Measurements from ENCODE around the gene COPB2.

DNA sequence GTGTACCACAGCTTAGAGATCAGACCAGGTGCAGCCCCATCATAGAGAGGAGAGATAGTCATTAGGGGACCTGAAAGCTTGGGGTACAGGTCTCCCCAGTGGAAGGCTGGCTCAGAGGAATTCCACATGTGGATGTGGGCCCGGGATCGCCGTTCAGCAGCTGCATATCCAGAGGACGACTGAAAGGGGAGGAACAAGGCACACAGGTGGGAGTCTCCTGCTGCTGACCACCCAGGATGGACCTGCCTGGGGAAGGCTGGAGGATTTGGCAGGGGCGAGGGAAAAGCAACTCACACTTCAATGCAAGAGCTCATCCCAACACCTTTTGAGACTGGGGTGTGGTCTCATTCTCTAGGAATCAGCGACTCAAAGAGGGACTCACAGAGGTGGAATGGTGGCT lies 70.6 kb downstream of the COPB2 start:
- no peak for TF ChIP-seq EZH2 (IDR thresholded peaks at IDR 0.05; ENCODE audit: low read depth, low read length, severe bottlenecking)
- TF ChIP-seq, protein P1, sequence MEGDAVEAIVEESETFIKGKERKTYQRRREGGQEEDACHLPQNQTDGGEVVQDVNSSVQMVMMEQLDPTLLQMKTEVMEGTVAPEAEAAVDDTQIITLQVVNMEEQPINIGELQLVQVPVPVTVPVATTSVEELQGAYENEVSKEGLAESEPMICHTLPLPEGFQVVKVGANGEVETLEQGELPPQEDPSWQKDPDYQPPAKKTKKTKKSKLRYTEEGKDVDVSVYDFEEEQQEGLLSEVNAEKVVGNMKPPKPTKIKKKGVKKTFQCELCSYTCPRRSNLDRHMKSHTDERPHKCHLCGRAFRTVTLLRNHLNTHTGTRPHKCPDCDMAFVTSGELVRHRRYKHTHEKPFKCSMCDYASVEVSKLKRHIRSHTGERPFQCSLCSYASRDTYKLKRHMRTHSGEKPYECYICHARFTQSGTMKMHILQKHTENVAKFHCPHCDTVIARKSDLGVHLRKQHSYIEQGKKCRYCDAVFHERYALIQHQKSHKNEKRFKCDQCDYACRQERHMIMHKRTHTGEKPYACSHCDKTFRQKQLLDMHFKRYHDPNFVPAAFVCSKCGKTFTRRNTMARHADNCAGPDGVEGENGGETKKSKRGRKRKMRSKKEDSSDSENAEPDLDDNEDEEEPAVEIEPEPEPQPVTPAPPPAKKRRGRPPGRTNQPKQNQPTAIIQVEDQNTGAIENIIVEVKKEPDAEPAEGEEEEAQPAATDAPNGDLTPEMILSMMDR (IDR thresholded peaks at IDR 0.05; ENCODE audit: control extremely low read depth in 1 of 3, insufficient read depth in 1 of 3, low read depth in 1 of 3, low read length in 3 of 3): no peak
- no peak for TF ChIP-seq POLR2A (IDR thresholded peaks at IDR 0.05; ENCODE audit: control extremely low read depth in 1 of 2, low read depth in 2 of 2, low read length in 2 of 2)
- no peak for TF ChIP-seq ATF3 (IDR thresholded peaks at IDR 0.05; ENCODE audit: insufficient read depth, low read depth, low read length)
- no peak for TF ChIP-seq EP300 (IDR thresholded peaks at IDR 0.05; ENCODE audit: borderline replicate concordance in 1 of 2, low read depth in 2 of 2, low read length in 2 of 2)
- TF ChIP-seq SP1 (IDR thresholded peaks at IDR 0.05; ENCODE audit: low read depth, low read length): no peak
- TF ChIP-seq RAD21 (IDR thresholded peaks at IDR 0.05 in 1 of 2, conservative IDR thresholded peaks at IDR 0.05 in 1 of 2; ENCODE audit: low read depth in 2 of 2, low read length in 2 of 2): no peak
- no peak for TF ChIP-seq CEBPB (IDR thresholded peaks at IDR 0.05; ENCODE audit: low read depth, low read length)
- no peak for TF ChIP-seq SIRT6 (IDR thresholded peaks at IDR 0.05; ENCODE audit: low read length)
- TF ChIP-seq CHD1 (IDR thresholded peaks at IDR 0.05; ENCODE audit: low read depth, low read length): no peak
- no peak for TF ChIP-seq SP2 (IDR thresholded peaks at IDR 0.05; ENCODE audit: low read length)
- TF ChIP-seq YY1 (IDR thresholded peaks at IDR 0.05; ENCODE audit: low read depth, low read length): no peak

All from H1 (cell line).